ENCODE data around the gene GTF2A1. TPM values are rescaled to one million over a fixed set of nuclear protein-coding genes. Genes with fewer than 3 reads are reported as not detected.

GTF2A1 gene
- total RNA-seq, 1 donor from 2014 or later = 42.0 TPM

Other genes starting within 250 kb of the GTF2A1 start
- 24.0 and 27.4 TPM in 2 replicates for gene STON2, start 179.4 kb upstream of the GTF2A1 start, total RNA-seq

Measured in neural crest cell (in vitro differentiated cells).